Cardiac muscle cell (in vitro differentiated cells and primary cell): ENCODE results near the gene TMEM151B. TPM values are rescaled to one million over a fixed set of nuclear protein-coding genes. Genes with fewer than 3 reads are reported as not detected.
"Not testable (repeated sequence)": the region's sequence is repeated elsewhere in the genome, so short reads cannot be mapped to it uniquely, and the experiment has no call there.

Source experiments
- DNase-seq, 2 donors: peaks; one replicate each; pipeline versions ENCODE4 v3.0.0 to v3.0.0-alpha.2; 2010 to 2017; ENCODE audit warnings: low read depth in 1 of 2, low spot score in 1 of 2
- H3K27ac ChIP-seq: fragments of 200-600 bp; sonication (generic); 2 replicates; pipeline ENCODE4 v1.5.1; 2016
- H3K27me3 ChIP-seq: fragments of 200-600 bp; sonication (generic); 2 replicates; pipeline ENCODE4 v1.6.0; 2016; ENCODE audit warnings: control low read depth
- H3K36me3 ChIP-seq: fragments of 200-600 bp; sonication (generic); 2 replicates; pipeline ENCODE4 v1.5.1; 2016; ENCODE audit warnings: control low read depth
- H3K4me1 ChIP-seq: fragments of 200-600 bp; sonication (generic); 2 replicates; pipeline ENCODE4 v1.8.1; 2017; ENCODE audit warnings: low read depth, mild to moderate bottlenecking, mixed run types
- H3K4me3 ChIP-seq: fragments of 200-600 bp; sonication (generic); 2 replicates; pipeline ENCODE4 v1.5.1; 2016; ENCODE audit warnings: mild to moderate bottlenecking
- H3K9me3 ChIP-seq: fragments of 200-600 bp; sonication (generic); 2 replicates; pipeline ENCODE4 v1.5.1; 2017; ENCODE audit warnings: low read depth, mild to moderate bottlenecking, control low read depth
- CTCF ChIP-seq: IDR thresholded peaks from 2 replicates; pipeline ENCODE4 v1.5.1; 2012; ENCODE audit warnings: low read depth, mild to moderate bottlenecking, low read length
- polyA plus RNA-seq: library from polyadenylated mRNA; unstranded; fragments of >200 nt; fragmentation: Nextera tagmentation; extraction: Ambion mirVana; gene quantifications from 2 replicates; pipeline ENCODE4 v1.2.1, GENCODE V29; 2016
- total RNA-seq: library from RNA; depleted of rRNA; stranded (reverse); fragments of >200 nt; gene quantifications from 2 replicates; pipeline ENCODE4 v1.2.3, GENCODE V29; 2016

The TMEM151B gene
- total and polyA plus RNA-seq, 2 experiments from 2014 or later = 0.21 to 0.29 TPM

GRCh38 chr6:44321210-44321609 lies 51.0 kb downstream of the TMEM151B start:
- no peaks in the 10 kb centered on the region for H3K36me3 ChIP-seq
- no peak overlapping the region for H3K27ac ChIP-seq
- TF ChIP-seq CTCF = no peak

GRCh38 chr6:44327096-44327495 lies 56.8 kb downstream of the TMEM151B start:
- no peaks in the 10 kb centered on the region for H3K4me1 ChIP-seq
- no peaks in the 10 kb centered on the region for H3K36me3 ChIP-seq
- peaks cover 7% of the 10 kb centered on the region for H3K27me3 ChIP-seq
- H3K27ac ChIP-seq = no peak overlapping the region
- no peak for TF ChIP-seq CTCF
- DNase-seq = no peak
- no peak overlapping the region for H3K4me3 ChIP-seq
- no peaks in the 10 kb centered on the region for H3K9me3 ChIP-seq

More at GRCh38 chr6:44321210-44321609, 51.0 kb downstream of the TMEM151B start:
- Histone ChIP-seq H3K27me3 (peaks cover 10% of the 10 kb centered on the region), H3K9me3 (no peaks in the 10 kb centered on the region), H3K4me3 (no peak overlapping the region), H3K4me1 (no peaks in the 10 kb centered on the region)
- no peak for DNase-seq

GRCh38 chr6:44327760-44328159 lies 57.5 kb downstream of the TMEM151B start:
- DNase-seq = no peak
- peaks cover 7% of the 10 kb centered on the region for H3K27me3 ChIP-seq
- no peak overlapping the region for H3K27ac ChIP-seq
- H3K4me3 ChIP-seq = no peak overlapping the region
- H3K4me1 ChIP-seq = no peaks in the 10 kb centered on the region
- TF ChIP-seq CTCF = no peak
- H3K9me3 ChIP-seq = no peaks in the 10 kb centered on the region
- H3K36me3 ChIP-seq = no peaks in the 10 kb centered on the region

- not testable (repeated sequence) for H3K27me3 ChIP-seq, H3K9me3 ChIP-seq, H3K27ac ChIP-seq, H3K4me1 ChIP-seq, H3K36me3 ChIP-seq, DNase-seq, H3K4me3 ChIP-seq
These were observed 58.0 kb downstream of the TMEM151B start for GRCh38 chr6:44328203-44328602.

GRCh38 chr6:44329858-44330257 lies 59.6 kb downstream of the TMEM151B start:
- no peaks in the 10 kb centered on the region for H3K36me3 ChIP-seq
- no peak overlapping the region for H3K4me3 ChIP-seq
- no peaks in the 10 kb centered on the region for H3K9me3 ChIP-seq
- no peak for DNase-seq
- peaks cover 7% of the 10 kb centered on the region for H3K27me3 ChIP-seq
- no peak overlapping the region for H3K27ac ChIP-seq
- no peak for TF ChIP-seq CTCF
- H3K4me1 ChIP-seq = no peaks in the 10 kb centered on the region

GRCh38 chr6:44332585-44332984 lies 62.3 kb downstream of the TMEM151B start:
- Histone ChIP-seq H3K36me3 (no peaks in the 10 kb centered on the region), H3K4me1 (no peaks in the 10 kb centered on the region), H3K27me3 (peaks cover 7% of the 10 kb centered on the region), H3K27ac (no peak overlapping the region), H3K9me3 (no peaks in the 10 kb centered on the region), H3K4me3 (no peak overlapping the region)
- no peak for TF ChIP-seq CTCF
- no peak for DNase-seq
